HG02870 (cell line): Measurements from ENCODE around the gene GNG12.

Experiments used
- ATAC-seq: cut with Tn5 transposase; IDR thresholded peaks from one replicate; pipeline ENCODE4 v1.9.1; 2021; ENCODE audit warnings: mild to moderate bottlenecking, moderate library complexity; ENCODE audit not compliant: unreplicated experiment

GNG12 gene

DNA sequence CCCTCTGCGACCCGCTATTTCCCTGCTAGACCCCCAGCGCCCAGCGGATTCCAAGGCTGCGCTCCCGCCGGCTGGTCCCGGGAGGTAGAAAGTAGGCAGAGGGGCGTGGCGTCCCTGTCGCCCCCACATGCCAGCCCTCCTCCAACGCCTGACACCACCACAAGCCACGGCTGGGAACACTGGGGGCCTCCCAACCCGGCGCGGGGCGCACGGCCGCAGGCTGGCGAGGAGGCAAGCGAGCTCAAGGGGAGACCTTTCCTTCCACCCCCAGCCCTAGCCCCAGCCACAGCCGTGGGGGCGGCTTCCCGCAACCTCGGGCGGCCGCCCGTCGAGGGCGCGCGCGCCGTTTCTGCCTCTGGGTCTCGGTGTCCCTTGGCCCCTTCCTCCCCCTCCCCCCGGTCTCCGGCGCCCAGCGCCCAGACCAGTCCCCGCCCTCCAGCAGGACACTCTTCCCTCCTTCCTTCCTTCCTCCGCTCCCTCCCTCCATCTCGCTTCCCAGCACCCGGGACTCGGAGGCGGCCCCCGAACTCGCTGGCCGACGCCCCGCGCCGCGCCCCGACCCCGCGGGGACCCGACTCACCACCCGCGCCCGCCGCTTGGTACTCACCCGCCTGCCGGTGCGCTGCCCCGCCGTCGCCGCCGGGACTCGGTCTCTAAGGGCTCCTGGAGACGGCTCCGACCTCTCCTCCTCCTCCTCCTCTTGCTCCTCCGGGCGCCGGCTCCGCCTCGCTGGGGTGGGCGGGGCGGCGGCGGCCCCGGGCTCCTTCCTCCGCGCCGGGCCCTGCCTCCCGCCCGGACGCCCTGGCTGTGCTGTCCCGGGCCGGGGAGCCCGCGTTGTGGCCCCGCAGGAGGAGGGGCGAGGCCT, at the start of gene GNG12:
GNG12 (minus strand) TSS at position 731 of the 865 bp plus-strand sequence. CDS start 125,781 bp downstream, outside the sequence.
- ATAC-seq, result no peak

GRCh38 chr1:67882196-67882958, 49.1 kb upstream of the GNG12 start:
- no peak for ATAC-seq

- ATAC-seq, result no peak
Measured at GRCh38 chr1:67880056-67880601, 46.9 kb upstream of the GNG12 start.

DNA sequence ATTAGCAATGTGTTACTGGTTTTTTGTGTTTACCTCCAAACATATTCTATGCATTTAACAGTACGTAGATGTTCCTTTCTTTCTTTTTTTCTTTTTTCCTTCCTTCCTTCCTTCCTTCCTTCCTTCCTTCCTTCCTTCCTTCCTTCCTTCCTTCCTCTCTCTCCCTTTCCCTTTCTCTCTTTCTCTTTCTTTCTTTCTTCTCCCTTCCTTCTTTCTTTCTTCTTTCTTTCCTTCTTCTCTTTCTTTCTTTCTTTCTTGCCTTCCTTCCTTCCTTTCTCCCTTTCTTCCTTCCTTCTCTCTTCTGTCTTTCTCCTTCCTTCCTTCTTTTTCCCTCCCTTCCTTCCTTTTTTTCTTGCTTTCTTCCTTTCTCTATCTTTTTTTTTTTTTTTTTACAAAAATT, 46.2 kb upstream of the GNG12 start:
- no peak for ATAC-seq

DNA sequence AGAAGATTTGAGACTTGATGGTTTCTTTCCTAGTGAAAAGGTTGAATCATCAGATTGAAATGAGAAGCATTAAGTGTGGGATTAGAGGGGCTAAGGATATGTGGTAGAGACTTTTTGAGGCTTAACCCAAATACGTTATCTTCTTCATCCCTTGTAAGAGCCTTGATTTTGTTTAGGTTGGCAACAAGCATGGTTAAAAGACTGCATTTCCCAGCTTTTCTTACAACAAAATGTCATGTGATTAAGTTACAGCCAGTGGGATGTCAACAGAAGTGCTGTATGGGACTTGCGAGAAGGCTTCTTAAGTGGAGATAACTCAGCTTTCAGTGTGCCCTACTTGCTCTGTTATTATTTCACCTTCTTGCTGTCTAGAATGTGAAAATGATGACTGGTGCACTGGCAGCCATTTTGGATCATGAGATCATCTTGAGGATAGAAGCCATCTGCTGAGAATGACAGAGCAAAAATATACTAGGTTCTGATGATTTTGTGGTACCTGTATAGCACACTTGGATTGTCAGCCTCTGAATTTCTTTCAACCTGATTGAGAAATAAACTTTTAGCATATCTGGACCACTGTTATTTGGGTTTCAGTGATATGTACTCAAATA, 41.3 kb upstream of the GNG12 start:
- ATAC-seq, result no peak

GRCh38 chr1:67869233-67869632, 36.0 kb upstream of the GNG12 start:
- no peak for ATAC-seq

DNA sequence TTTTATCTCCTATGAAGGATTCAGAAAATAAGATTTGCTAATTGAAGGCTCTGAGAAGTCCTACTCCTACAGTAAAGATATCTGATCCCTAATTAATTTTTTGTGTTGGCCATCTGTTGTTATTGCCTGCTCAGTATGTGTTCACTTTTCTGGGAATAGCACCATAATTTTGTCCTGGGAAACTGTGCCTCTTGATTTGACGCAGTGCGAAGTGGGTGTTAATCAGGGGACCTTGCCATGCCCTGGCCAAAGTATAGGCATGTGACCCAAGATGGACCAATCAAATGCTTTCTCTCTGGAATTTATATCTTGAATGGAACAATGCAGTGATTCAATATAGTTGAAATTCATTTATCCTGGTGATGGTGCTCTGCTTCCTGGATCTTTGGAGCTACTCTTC, 30.4 kb upstream of the GNG12 start:
- ATAC-seq, result no peak

DNA sequence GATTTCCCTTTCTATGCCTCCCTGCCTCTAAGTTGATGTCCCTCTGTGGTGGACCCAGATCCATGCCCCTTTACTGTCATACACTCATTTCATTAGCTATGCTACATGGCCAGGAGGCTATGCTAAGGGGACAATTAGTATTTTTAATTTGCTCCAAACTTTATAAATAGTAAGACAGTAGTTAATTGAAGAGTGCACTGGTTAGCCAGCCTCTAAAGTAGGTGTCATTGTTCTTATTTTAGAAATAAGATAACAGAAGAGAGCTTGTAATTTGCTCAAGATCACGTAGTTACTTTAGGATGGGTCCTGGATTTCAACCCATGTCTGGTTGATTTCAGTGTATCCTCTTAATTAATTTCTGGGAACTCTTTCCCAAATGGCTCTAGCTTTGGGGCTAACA, 29.4 kb upstream of the GNG12 start:
- no peak for ATAC-seq

GRCh38 chr1:67861856-67862516, 28.7 kb upstream of the GNG12 start:
- ATAC-seq, result no peak

- ATAC-seq, result no peak
Measured at GRCh38 chr1:67860776-67861175, 27.5 kb upstream of the GNG12 start.

- no peak for ATAC-seq
Measured at GRCh38 chr1:67856921-67857320, 23.7 kb upstream of the GNG12 start.

- no peak for ATAC-seq
Measured at GRCh38 chr1:67855961-67856360, 22.7 kb upstream of the GNG12 start.

GRCh38 chr1:67855444-67855843, 22.2 kb upstream of the GNG12 start:
- no peak for ATAC-seq

DNA sequence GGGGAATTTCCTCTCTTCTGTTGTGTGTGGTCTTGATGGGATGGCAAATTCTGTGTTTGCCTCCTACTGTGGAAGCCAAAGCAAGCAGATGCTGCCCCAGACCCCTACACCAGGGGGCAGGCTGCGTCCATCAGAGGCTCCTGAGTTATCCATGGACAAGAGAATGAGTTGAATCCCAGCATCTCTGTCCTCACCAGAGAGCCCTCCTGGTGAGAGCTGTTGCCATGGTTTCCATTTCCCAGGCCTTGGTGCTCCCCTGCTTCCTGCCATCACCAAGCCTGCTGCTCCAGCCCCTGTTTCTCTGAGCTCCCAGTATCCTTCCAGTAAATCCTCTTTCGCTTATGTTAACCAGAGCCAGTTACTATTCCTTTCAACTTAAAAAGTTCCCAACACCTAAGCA, 20.4 kb upstream of the GNG12 start:
- no peak for ATAC-seq

DNA sequence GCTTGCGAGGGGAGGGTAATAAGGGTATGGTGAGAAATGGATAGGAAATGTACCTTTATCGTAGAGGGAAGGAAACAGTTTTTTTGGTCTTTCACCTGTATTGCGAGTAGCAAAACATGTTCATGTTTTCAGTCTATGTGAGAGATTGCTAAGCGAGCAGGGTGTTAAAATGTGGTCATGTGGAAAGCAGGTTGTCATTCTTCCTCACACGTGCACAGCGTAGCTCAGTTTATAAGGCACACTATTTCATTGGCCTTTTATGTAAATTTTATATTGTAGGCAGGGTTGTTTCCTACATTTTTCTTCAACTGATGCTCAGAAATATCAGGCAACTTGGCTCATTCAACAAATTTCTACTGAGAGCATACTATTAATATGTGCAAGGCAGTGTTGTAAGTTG, 18.5 kb upstream of the GNG12 start:
- no peak for ATAC-seq

DNA sequence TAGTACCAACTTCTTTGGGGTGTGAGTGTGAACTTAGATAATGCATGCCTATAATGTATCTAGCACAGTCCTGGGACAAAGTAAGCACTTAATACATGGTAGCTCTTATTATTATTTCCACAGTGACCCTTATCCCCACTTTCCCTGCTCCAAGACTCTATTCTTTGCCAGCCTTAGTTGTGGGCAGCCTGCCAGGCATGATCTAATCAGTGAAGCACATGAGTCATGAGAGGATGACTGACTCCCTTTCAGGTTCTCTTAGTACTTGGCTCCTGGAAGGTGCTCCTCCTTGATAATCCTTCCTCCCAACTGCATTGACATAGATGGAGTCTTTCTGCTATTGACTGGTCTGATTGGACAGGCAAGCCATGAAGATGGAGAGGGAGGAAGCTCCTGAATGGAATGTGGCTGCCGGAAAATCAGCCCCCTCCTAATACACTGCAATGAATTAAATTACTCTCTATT, 17.4 kb upstream of the GNG12 start:
- no peak for ATAC-seq

DNA sequence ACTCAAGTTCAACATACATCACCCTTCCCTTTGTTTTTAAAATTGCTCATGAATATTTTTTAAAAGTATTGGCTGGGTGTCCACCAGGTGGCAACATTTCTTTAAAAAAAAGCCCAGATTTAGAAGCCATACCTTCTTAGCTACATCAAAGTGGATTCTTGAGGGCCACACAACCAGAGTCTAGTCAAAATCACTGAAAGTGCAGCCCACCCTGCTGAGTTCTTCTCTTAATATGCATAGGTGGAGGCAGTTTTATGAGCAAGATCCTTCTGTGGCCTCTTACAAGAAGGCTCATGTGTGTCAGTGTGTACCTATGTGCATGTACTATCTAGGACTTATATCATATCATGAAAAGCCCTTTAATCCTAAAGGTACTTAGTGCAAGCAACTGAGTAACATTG, 16.9 kb upstream of the GNG12 start:
- peak; percentile 49 for ATAC-seq

GRCh38 chr1:67847466-67847865, 14.2 kb upstream of the GNG12 start:
- ATAC-seq, result no peak

DNA sequence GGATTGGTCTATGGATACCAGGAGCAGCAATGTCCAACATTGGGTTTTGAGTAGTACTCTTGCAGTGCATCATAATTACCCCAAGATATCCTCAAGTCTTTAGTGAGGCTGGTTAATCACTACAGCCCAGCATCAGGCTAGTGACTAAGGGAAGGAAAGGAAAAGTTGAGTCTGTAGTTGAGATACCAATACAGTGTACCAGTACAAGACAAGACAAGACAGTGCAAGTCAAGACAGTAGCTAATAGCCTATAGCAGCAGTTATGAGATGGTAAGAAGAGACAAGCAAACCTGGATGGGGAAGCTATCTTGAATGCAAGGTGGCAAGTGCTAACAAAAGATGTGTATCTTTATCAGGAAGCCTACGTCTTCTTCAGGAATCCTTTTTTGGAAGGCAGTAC, 13.3 kb upstream of the GNG12 start:
- no peak for ATAC-seq

- ATAC-seq, result no peak
Measured at GRCh38 chr1:67844988-67845387, 11.7 kb upstream of the GNG12 start.

- no peak for ATAC-seq
Measured at GRCh38 chr1:67843746-67844145, 10.5 kb upstream of the GNG12 start.
